GM18867 (cell line): ENCODE results near the gene SLC6A7.

ENCODE experiments used
- ATAC-seq: cut with Tn5 transposase; IDR thresholded peaks from one replicate; pipeline ENCODE4 v1.9.1; 2021; ENCODE audit warnings: mild to moderate bottlenecking, moderate library complexity; ENCODE audit not compliant: unreplicated experiment

Gene SLC6A7

DNA sequence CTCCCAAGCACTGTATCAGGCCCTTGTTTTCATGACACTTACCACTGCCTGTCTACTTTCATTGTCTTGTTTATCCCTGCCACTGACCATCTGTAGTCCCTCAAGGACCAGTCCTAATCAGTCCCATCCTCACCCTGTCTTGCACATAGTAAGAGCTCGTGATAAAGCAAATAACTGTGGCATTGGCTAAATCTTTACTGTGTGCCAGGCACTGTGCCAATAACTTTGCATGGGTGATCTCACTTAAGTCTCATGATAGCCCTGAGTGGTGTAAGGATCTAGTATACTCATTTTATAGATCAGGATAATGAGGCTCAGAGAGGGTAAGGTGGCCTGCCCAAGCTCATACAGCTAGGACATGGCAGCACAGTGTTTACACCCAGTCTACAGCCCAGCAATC lies 17.7 kb upstream of the SLC6A7 start:
- no peak for ATAC-seq

DNA sequence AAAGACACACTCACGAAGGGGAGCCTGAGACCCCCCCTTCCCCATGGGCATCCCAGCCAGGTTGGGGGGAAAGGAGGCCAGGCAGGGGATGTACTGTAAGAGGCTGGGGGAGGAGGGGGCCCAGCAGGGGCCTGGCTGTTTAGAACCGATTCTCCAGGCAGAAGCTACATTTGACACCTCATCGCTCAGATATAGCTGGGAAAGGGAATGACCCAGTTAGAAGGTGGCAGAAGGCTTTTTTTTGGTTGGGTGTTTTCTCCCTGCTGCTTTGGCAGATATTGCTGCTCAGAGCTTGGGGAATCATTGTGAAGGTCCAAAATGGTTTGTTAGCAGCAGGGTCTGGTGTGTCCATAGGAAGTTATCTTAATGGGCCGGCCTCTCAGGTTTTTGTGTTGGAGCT lies 17.3 kb upstream of the SLC6A7 start:
- no peak for ATAC-seq

DNA sequence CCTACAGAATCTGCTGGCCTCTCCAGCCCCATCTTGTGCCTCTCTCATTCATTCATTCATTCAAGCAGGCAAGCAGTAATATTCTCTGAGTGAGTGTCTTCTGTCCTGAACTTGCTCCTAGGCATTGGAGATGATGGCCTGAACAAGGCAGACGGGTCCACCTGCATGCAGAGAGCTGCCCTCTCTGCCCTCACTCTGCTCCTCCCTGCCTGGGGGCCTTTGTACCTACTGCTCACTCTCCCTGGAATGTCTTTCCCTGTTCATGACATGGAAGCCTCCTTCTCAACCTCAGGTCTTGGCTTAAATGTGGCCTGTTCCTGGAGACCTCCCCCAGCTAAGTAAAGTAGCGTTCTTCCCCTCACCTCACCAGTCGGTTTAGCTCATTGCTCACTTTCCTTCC lies 16.7 kb upstream of the SLC6A7 start:
- ATAC-seq = no peak

DNA sequence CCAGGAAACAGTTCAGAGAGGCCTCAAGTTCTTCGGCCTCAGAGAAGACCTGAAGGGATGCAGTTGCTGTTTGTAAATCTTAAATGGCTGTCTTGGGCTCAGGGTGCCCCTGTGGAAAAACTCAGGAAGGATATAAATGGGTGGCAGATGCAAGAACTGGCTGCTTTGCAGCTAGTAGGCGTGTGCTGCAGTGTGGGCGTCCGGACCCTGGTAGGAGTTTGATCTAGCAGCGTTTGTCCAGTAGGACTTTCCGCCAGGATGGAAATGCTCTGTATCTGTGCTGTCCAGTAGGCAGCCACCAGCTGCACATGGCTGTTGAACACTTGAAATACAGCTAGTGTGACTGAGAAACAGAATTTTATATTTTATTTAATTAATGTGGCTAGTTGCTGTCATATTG lies 15.6 kb upstream of the SLC6A7 start:
- no peak for ATAC-seq

DNA sequence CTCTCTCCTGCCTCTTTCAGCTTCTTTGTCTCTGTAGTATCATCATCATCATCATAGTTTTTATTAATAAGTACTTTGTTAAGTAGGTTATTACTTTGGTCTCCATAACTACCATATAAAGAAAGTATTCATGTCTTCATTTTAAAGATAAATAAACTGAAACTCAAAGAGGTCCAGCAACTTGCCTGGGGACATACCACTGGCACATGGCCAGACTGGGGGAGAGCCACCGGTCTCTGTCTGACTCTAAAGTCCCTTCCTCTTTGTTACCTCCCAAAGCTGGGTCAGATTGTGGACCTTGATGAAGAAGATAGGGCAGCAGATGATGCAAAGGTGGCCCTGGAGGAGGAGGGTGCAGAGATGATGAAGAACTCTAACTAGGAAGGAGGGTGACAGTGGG lies 14.8 kb upstream of the SLC6A7 start:
- ATAC-seq = no peak

DNA sequence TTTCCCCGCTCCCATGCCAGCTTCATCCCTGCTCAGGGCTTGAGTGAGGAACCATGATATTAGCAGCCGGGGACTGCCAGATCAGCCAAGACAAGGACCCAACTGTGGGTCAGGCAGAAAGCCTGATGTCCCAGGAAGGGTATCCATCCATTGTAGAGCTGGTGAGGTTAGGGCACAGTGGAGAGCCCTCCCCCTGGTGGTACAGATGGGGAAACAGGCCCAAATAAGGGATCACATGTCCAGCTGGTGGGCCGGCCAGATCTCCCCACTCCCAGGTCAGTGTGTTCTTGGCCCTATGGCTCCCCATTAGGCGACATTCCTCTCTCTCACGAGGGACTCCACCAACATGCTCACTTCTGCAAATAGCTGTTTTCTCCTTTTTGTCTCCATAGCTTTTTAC lies 14.3 kb upstream of the SLC6A7 start:
- no peak for ATAC-seq

DNA sequence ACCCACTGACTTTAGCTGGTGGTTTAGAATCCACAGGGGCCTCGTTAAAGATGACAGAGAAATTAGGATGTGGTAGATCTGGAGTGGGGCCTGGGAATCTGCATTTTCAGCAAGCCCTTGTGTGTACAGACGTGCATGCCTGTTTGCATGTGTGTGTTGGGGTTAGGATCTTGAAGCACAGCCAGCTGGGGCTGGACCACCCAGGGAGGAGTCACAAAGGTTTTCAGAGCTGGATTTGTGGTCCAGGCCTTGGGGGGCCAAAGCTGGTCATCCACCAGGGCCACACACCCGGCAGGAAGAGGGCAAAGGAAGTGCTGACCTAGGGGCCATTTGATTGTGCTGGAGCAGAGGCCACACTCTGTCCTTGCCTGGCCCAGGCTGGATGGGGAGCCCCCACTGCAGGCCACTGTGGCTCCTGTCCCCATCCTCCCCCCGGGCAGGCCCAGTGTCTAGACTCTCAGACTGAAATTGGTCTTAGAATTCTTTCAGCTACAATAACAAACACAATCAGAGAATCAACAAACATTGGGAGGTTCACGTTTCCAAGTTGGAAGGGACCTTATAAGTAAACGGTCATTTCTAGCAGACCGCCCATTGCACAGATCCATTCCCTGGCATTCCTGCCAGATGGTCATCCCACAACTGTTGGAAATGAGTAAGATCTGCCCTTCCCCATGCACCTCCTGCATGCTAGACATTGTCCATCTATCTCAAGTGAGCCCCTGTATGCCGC lies 13.0 kb upstream of the SLC6A7 start:
- no peak for ATAC-seq

DNA sequence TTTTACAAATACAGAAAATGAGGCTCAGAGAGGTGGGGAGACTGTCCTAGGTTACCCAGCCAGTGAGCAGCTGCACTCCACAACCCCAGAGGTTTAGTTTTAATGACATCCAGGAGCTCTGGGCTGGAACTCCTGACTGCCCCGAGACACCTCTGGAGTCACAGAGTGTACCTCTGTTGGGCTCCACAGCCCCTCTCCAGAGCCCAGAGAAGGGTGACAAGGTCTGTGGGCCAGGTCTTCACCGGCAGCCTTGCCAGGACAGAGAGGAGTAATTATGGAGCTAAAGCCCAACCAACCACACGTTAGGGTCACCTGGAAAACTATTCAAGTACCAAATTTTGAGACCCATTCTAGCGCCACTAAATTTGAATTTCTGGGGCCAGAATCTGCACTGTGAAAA lies 12.1 kb upstream of the SLC6A7 start:
- no peak for ATAC-seq

DNA sequence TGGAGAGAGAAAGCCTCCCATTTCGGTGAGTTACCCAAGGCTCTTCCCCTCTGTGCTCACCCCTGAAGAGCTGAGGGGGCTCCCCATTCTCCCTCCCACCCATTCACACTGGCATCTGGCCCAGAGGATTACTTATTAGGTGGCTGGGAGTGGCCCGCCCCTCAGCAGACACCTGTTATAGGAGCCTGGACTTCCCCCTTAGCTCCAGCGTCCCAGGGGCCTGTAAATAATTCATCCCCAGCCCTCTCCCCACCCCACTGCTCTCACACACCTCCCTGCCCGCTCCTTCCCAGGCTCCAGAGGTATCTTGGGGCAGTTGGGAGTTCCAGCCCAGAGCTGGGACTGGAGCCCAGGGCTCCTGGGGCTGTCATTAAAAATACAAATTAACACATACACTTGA lies 11.6 kb upstream of the SLC6A7 start:
- no peak for ATAC-seq

DNA sequence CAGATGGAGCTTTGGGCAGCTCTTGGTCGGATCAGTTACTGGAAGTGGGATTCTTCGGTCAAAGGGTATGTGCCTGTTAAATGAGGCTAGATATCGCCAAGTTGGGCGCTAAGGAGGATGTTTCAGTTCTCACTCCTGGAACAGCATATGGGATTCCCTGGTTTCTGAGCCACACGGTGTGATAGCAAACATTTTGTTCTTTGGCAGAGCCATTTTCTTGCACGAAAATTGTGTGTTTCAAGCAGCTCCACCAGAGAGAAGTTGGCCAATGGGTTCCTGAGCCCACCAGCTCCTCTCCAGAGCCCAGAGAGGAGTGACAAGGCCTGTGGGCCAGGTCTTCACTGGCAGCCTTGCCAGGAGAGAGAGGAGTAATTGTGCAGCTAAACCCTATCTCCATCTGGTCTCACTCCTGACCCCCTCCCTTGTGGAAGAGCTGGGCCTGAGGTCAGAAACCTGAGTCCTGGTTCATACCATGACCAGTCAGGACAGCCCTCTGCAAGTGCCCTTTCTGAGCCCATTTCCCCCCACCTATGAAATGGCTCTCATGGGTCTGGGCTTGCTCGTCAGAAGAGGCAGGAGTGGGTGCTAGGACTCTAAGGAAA lies 10.7 kb upstream of the SLC6A7 start:
- no peak for ATAC-seq

DNA sequence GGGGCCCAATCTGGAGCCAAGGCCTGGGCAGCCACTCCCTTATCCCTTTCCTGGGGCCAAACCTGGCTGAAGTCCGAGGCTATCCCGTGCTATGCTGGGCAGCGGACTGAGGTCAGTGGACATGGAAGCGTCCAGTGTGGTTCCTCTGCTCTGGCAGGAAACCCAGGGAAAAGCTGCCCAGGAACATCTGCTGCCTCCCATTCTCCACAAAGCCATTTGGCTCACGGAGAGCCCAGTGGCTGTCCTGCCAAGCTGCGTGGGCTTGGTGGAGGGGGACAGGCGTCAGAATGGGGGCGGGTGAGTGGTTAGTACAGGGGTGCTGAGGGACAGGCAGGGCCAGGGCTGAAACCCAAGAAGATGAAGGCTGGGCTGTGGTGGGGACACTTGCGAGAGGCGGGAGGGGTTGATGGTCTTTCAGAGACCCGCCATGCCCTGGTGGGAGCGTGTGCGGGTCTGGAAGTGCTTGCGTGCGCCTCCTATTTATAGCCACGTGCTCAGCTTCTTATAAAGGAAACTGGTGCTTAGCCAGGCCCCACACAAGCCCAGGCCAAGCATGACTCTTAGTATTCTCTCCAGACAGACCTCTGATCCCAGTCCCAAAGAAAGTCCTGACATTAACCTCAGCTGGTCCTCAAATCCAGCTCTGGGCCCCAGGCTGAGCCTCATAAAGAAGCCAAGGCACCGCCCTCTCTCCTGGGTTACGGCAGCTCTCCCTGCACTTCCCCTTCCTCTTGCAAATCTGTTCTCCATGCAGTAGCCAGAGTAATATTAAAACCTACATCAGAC lies 9.4 kb upstream of the SLC6A7 start:
- ATAC-seq = no peak

DNA sequence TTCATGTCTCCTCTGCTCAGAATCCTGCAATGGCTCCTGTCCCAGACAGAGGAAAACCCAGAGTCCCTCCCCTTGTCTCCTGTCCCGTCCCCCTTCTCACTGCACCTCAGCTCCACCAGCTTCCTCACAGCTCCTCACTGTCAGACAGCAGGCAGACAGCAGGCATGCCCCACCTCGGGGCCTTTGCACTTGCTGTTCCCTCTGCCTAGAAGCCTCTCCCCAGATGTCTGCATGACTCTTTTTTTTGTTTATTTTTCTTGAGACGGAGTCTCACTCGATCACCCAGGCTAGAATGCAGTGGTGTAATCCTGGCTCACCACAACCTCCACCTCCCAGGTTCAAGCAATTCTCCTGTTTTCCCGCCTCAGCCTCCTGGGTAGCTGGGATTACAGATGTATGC lies 8.8 kb upstream of the SLC6A7 start:
- ATAC-seq = no peak

DNA sequence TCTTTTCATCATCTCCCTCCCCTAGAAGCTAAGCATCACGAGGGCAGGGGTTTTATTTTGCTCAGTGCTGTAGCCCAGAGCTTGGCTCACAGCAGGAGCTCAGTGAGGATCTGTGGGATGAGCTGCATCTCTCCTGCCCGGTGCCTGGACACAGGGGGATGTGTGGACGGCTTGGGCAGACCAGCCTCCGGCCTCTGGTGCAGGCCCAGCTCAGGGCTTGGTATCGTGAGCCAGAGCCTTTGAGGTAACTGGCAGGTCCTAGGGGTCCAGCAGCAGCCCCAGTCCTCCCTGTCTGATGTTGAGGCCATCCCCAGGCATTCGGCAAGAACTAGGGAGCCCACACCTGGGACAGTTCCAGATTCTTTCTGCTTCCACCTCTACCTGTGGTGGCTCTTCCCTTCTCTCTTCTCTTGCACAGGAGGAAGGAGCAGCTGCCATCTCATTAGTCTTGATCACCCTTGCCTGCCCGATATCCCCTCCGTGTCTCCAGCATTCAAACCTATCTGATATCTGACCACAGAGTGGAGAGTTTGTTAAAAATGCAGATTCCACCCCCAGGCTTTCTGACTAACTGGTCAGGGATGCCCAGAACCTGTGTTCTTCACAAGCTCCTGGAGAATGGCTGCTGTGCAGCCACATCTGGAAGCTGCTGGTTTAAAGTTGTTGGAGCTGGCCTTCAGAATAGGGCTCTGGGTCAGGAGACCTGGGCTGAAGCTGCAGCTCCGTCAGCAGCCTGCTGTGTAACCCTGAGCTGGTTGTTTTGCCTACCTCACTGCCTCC lies 7.9 kb upstream of the SLC6A7 start:
- ATAC-seq = no peak

DNA sequence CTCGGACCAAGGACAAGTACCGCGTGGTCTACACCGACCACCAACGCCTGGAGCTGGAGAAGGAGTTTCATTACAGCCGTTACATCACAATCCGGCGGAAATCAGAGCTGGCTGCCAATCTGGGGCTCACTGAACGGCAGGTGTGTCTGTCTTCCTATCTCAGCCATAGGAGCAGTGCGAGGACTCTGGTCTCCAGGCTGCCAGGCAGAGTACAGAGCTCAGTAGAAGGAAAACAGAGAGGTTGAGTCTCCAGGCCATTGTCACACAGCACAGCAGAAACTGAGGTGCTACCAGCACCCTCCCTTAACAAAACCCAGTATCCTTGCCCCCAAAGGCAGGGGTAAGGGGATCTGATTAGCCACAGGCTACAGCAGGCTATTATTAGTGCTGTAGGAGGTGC lies 7.1 kb upstream of the SLC6A7 start:
- ATAC-seq = no peak

DNA sequence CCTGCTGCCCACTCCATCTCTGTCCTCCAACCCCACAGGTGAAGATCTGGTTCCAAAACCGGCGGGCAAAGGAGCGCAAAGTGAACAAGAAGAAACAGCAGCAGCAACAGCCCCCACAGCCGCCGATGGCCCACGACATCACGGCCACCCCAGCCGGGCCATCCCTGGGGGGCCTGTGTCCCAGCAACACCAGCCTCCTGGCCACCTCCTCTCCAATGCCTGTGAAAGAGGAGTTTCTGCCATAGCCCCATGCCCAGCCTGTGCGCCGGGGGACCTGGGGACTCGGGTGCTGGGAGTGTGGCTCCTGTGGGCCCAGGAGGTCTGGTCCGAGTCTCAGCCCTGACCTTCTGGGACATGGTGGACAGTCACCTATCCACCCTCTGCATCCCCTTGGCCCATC lies 6.4 kb upstream of the SLC6A7 start:
- no peak for ATAC-seq

DNA sequence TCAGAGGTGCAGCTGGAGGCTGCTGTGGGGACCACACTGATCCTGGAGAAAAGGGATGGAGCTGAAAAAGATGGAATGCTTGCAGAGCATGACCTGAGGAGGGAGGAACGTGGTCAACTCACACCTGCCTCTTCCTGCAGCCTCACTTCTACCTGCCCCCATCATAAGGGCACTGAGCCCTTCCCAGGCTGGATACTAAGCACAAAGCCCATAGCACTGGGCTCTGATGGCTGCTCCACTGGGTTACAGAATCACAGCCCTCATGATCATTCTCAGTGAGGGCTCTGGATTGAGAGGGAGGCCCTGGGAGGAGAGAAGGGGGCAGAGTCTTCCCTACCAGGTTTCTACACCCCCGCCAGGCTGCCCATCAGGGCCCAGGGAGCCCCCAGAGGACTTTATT lies 5.9 kb upstream of the SLC6A7 start:
- no peak for ATAC-seq

DNA sequence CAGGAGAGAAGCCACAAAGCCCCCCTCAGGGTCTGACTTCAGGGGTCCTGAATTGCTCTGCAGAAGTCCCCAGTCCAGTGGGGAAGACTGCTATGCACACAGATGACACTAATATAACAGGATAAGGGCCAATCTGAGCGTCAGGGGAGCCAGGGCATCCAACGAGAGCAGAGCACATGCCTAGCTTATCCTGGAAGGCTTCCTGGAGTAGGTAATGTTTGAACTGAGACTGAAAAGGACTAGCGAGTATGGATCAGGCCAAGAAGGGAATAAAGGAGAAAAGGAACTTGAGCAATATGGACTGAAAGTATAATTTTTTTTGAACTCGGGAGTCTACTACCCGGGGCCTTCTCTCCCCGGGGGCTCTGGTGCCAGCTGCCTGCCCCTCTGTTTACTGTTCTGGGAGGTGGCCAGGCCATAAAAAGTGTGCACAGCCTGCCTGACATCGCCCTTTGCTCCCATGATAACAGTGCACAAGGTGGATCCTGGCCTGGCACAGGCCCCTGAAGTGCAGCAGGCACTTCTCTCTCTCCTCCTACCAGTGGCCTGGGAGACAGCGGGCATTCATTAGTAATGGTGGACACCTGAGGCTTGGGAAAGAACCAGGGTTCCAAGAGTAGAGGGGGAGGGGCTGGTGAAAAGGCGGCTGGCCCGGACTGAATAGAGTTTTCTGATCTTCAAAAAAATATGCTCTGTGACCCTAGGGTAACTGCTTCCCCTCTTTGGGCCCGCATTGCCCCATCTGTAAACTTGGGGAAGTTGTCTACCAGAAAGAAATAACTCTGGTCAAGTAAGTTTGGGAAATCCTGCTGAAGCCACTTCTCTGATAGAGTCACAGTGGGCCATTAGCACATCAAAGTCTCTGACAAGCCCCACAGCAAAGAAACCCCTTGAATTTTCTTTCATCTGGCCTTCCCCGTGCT lies 4.6 kb upstream of the SLC6A7 start:
- no peak for ATAC-seq

DNA sequence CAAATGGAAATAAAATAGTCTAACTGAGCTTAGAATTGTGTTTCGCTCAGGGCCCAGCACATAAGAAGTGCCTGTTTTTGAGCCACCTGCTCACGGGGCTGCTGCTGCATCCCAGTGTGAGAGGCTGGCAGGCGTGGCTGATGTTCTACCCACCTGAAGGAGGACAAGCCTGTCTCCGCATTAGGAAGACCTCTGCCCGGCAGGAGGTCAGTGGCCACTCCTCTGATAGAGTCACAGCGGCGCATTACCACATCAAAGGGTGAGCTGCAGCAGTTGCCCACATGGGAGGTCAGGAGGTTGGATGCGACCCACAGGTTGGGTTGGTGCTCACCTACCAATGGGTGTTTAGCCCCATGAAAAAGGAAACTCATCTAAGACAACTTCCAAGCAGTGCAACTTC lies 3.7 kb upstream of the SLC6A7 start:
- ATAC-seq = no peak

DNA sequence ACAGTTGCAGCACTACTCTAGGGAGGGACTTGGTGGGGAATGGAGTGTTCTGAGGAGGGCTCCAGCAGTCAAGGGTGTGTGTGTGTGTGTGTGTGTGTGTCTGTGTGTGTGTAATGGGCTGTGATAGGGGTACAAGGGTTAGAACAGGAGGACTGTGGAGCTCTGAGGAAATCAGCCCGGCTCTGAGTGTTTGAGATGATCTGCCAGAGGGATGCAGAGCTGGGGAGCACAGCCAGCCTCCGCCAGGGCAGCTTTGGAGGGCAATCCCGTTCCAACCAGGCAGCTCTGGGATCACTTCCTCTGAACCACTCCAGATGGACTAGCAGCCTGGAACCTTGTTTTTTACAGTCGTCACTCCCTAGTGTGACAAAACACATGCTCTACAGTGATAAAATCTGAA lies 3.0 kb upstream of the SLC6A7 start:
- ATAC-seq = no peak

DNA sequence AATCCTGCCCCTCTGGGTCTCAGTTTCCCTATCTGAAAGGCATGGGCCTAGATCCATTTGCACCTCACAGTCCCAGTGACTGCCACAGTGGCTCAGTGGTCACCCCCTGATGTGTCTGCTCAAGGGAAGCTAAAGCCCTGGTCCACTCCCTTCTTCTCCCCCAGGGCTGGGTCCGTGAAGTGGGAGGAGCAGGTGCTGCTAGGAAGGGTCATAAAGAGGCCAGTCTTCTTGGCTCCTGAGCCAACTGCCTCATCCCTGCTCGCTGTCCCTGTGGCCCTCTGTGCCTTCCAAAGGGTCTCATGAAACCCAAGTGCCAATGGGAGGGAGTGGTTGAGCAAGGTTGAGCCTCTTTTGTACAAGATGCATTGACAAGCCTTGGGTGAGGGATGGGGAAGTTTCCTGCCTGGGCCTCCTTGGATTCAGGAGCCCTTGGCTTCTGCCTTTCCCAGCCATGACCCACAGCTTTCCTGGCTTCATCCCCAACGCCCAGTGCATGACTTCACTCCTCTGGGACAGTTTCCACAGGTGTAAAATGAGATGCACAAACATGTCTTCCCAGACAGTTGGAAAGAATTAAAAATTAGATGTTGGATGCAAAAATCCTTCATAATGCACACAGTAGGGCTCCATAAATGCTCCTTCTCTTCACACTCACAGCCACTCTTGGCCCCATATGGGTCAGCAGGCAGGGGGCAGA lies 1.6 kb upstream of the SLC6A7 start:
- ATAC-seq = no peak
